Astrocyte of the cerebellum (primary cell): Measurements from ENCODE around the gene PDE4D.

Experiments
- DNase-seq: peaks from one replicate; pipeline ENCODE4 v3.0.0-alpha.2; 2011; ENCODE audit warnings: low read depth
- H3K4me3 ChIP-seq: 2 replicates; pipeline ENCODE4 v1.5.1; 2011; ENCODE audit warnings: mild to moderate bottlenecking, low read depth, low read length, moderate library complexity
- in situ Hi-C: cut with HindIII; loops from 2 replicates; pipeline ENCODE4 v1.10.0; 2017; ENCODE audit warnings: low sequenced_read_pairs
- TF ChIP-seq, protein P1 (sequence below): IDR thresholded peaks from 2 replicates; pipeline ENCODE4 v1.5.1; 2012; ENCODE audit warnings: low read length, low read depth, moderate library complexity, mild to moderate bottlenecking; ENCODE audit errors: missing control alignments

The PDE4D gene

DNA sequence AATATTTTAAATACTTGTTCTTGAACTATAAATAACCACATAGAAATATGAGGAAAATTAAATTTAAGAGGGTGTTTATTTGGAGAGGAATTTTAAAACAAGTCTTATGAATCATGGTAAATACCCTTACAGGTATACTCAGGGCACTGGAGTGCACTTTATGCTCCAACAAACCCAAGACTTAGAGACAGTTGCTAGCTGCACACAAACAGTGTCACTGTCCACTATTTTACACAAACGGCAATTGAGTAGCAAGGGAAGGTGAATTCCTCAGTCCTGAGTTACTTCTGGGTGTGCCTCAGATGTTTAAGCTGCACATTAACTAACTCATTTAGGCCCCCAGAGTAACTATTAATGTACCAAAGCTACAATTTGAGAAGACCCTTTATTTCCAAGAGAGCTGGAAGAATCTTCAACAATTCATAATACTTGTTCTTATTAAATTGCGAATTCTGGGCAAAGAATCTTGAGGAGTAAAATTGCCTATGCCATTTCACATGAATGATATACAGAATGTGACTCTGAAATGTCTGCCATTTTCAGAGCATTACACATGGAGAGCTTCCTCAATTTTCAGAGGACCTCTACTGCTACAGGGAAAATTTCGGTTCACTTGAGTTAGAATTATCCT, 371.2 kb downstream of the PDE4D start:
- H3K4me3 ChIP-seq = no peak overlapping the region
- in situ Hi-C loops = loop anchor here (25.0 kb wide), 1 partner anchor 115 kb away; no protein-coding TSS in a partner anchor
- no peak for DNase-seq

DNA sequence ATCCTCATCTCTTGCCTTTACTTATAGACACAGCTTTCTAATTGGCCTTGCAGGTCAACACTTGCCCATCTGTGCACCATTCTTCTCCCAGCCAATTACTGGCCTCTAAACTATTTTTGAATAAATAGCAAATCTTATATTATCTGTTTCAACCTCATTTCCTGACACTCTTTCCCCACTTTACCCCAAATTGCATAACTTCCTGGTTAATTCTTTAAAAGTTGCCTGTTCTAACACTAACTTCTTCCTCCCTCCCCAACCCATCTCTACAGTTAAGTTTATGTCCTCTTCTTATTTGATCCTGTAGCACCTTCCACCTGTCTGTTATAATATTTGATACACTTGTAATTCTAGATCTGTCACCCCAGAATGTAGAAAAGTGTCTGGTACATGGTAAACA, 372.1 kb downstream of the PDE4D start:
- DNase-seq = no peak
- TF ChIP-seq, protein P1, sequence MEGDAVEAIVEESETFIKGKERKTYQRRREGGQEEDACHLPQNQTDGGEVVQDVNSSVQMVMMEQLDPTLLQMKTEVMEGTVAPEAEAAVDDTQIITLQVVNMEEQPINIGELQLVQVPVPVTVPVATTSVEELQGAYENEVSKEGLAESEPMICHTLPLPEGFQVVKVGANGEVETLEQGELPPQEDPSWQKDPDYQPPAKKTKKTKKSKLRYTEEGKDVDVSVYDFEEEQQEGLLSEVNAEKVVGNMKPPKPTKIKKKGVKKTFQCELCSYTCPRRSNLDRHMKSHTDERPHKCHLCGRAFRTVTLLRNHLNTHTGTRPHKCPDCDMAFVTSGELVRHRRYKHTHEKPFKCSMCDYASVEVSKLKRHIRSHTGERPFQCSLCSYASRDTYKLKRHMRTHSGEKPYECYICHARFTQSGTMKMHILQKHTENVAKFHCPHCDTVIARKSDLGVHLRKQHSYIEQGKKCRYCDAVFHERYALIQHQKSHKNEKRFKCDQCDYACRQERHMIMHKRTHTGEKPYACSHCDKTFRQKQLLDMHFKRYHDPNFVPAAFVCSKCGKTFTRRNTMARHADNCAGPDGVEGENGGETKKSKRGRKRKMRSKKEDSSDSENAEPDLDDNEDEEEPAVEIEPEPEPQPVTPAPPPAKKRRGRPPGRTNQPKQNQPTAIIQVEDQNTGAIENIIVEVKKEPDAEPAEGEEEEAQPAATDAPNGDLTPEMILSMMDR = no peak
- in situ Hi-C loops = loop anchor here (25.0 kb wide), 1 partner anchor 116 kb away; no protein-coding TSS in a partner anchor
- no peak overlapping the region for H3K4me3 ChIP-seq

More for the DNA sequence above, 371.2 kb downstream of the PDE4D start:
- TF ChIP-seq, protein P1 = no peak

DNA sequence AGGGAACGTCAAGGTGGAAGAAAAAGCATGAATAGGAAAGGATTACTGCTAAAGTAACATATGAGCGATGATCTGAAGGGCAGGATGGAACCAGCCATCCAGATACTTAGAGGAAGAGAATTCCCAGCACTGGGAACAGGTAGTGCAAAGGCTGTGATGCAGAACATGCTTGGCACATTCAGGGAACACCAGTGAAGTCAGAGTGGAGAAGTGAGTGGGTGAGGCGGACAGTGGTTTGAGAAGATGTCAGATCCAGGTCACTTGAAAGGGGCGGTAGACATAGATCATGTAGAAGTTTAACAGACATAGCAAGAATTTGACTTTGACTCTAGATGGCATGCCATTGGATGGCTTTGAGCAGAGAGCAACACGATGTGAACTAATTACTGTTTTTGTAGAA, 374.2 kb downstream of the PDE4D start:
- TF ChIP-seq, protein P1 = no peak
- DNase-seq = no peak

DNA sequence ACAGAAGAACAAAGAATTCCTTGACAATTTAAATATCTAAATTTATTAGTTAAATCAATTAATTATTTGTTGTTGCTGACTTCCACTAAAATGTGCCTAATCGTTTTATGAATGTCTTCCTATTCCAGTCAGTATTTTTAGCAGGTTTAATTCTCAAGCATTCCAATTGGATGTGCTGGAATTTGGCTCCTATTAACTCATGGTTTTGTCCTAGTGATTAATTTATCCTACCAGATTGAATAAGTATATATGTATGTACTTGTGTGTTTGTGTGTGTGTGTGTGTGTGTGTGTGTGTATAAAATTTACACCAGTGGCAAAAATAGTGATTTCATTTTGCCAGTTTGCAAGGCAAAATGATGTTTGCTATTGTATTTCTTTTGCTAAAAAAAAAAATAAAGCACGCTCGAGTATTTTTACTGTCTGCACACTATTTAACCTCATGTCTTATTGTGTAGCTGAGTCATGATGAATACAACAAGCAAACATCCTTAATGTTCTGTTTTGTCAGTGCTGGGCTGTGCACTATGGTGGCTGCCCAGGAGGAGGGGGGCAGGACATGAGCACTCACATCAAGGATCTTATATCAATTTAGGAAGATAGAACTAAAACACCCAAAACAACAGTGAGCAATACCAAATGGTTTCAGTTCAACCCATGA, 375.5 kb downstream of the PDE4D start:
- DNase-seq = peak; percentile 70
- no peak overlapping the region for H3K4me3 ChIP-seq
- in situ Hi-C loops = loop anchor here (25.0 kb wide), 1 partner anchor 119 kb away; no protein-coding TSS in a partner anchor
- TF ChIP-seq, protein P1 = no peak

More for the DNA sequence above, 374.2 kb downstream of the PDE4D start:
- in situ Hi-C loops = loop anchor here (25.0 kb wide), 1 partner anchor 118 kb away; no protein-coding TSS in a partner anchor
- H3K4me3 ChIP-seq = no peak overlapping the region

DNA sequence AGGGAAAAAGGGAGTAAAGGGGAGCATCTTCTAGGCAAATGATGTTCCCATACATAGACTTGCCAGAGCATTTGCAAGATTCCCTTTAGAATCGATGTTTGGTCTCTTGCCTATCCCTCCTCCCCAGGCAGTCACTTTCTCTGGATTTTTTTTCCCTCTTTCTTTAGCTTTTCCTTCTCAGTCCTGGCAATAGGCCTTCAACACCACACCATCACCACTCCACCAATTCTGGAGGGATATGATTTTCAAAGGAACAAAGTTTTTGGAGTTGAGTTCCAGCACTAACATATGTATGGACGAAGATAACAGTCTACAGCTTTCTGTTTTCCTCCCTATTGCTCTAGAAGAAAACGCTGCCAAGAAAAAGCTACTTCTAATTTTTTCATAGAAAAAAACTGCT, 377.4 kb downstream of the PDE4D start:
- DNase-seq = no peak
- TF ChIP-seq, protein P1 = no peak
- in situ Hi-C loops = loop anchor here (25.0 kb wide), 1 partner anchor 121 kb away; no protein-coding TSS in a partner anchor
- no peak overlapping the region for H3K4me3 ChIP-seq

DNA sequence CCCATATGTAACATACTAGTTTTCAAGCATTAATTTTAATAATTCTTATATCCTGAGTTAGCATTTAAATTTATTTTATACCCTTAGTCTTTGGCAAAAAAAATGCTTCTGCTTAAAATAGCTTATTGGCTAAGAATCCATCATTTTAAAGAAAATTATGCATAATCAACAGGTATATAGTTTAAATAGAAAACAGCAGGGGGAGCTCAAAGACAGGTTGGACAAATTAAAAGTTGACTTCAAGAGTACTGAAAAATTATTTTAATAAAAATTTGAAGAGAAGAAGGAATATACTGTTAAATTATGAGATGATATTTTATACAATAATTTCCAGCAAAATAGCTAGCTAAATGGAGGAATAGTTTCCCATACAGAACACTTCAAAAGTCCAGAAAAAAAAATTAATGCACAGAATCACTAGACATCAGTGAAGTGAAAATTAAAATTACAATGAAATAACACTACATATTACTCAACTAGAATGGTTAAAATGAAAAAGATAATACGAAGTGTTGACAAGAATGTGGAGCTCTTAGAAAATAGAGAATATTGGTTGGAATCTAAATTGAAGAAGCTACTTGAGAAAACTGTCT, 387.1 kb downstream of the PDE4D start:
- H3K4me3 ChIP-seq = no peak overlapping the region
- TF ChIP-seq, protein P1 = peak; percentile 16
- in situ Hi-C loops = loop anchor here (25.0 kb wide), 1 partner anchor 131 kb away; no protein-coding TSS in a partner anchor
- DNase-seq = peak; percentile 27
